Liver (tissue), 9 donors: ENCODE measurements around the gene VDAC1. TPM values are rescaled to one million over a fixed set of nuclear protein-coding genes. Genes with fewer than 3 reads are reported as not detected.

ENCODE experiments used
- DNase-seq: peaks from one replicate; pipeline ENCODE4 v3.0.0-alpha.2; 2017; ENCODE audit warnings: low spot score
- H3K27ac ChIP-seq, 2 donors: one replicate each; pipeline ENCODE4 v1.7.0; 2013; ENCODE audit warnings: inconsistent platforms in 2 of 2, low read length in 2 of 2, control low read depth in 1 of 2, low read depth in 1 of 2, mild to moderate bottlenecking in 1 of 2
- H3K27me3 ChIP-seq, 4 donors: one replicate each; pipeline versions ENCODE4 v1.6.1 to v1.7.0; 2013; ENCODE audit warnings: low read length in 3 of 4, inconsistent platforms in 1 of 4, mild to moderate bottlenecking in 1 of 4, moderate library complexity in 1 of 4; ENCODE audit not compliant: control insufficient read depth in 4 of 4, insufficient read depth in 4 of 4
- H3K36me3 ChIP-seq, 4 donors: one replicate each; pipeline versions ENCODE4 v1.6.1 to v1.7.0; 2013; ENCODE audit warnings: low read length in 3 of 4, mild to moderate bottlenecking in 3 of 4, low read depth in 1 of 4, moderate library complexity in 1 of 4; ENCODE audit not compliant: control insufficient read depth in 4 of 4, insufficient read depth in 3 of 4
- H3K4me1 ChIP-seq, 4 donors: one replicate each; pipeline versions ENCODE4 v1.6.1 to v1.7.0; 2013; ENCODE audit warnings: low read length in 3 of 4, mild to moderate bottlenecking in 3 of 4, moderate library complexity in 1 of 4; ENCODE audit not compliant: control insufficient read depth in 4 of 4, insufficient read depth in 4 of 4
- H3K4me3 ChIP-seq, 3 donors: one replicate each; pipeline versions ENCODE4 v1.6.1 to v1.7.0; 2013; ENCODE audit warnings: low read length in 3 of 3, control low read depth in 1 of 3, low read depth in 1 of 3, mild to moderate bottlenecking in 1 of 3
- H3K9ac ChIP-seq, 2 donors: one replicate each; pipeline ENCODE4 v1.7.0; 2013; ENCODE audit warnings: low read length in 2 of 2, mild to moderate bottlenecking in 2 of 2, moderate library complexity in 2 of 2, control low read depth in 1 of 2, low read depth in 1 of 2
- H3K9me3 ChIP-seq, 4 donors: one replicate each; pipeline versions ENCODE4 v1.6.1 to v1.7.0; 2013; ENCODE audit warnings: low read length in 3 of 4; ENCODE audit not compliant: control insufficient read depth in 4 of 4
- EGR1 ChIP-seq, 2 donors: IDR thresholded peaks; 2 replicates each; pipeline ENCODE4 v1.6.1; 2016 to 2018; ENCODE audit warnings: antibody characterized with exemption in 2 of 2, low read depth in 2 of 2
- FOXA1 ChIP-seq: IDR thresholded peaks from 2 replicates; pipeline ENCODE4 v1.6.1; 2016; ENCODE audit warnings: antibody characterized with exemption
- FOXA2 ChIP-seq: IDR thresholded peaks from 2 replicates; pipeline ENCODE4 v1.6.1; 2016; ENCODE audit warnings: antibody characterized with exemption
- GABPA ChIP-seq, 2 donors: IDR thresholded peaks in 1 of 2; conservative IDR thresholded peaks in 1 of 2; 2 replicates each; pipeline ENCODE4 v1.6.1; 2016; ENCODE audit warnings: antibody characterized with exemption in 2 of 2, mild to moderate bottlenecking in 1 of 2, moderate library complexity in 1 of 2
- HNF4A ChIP-seq, 2 donors: conservative IDR thresholded peaks; 2 replicates each; pipeline ENCODE4 v1.6.1; 2016; ENCODE audit warnings: antibody characterized with exemption in 2 of 2, mild to moderate bottlenecking in 2 of 2
- HNF4G ChIP-seq: IDR thresholded peaks from 2 replicates; pipeline ENCODE4 v1.6.1; 2016; ENCODE audit warnings: antibody characterized with exemption
- JUND ChIP-seq, 2 donors: IDR thresholded peaks; 2 replicates each; pipeline ENCODE4 v1.6.1; 2016; ENCODE audit warnings: antibody characterized with exemption in 2 of 2
- RAD21 ChIP-seq, 2 donors: IDR thresholded peaks; 2 replicates each; pipeline ENCODE4 v1.6.1; 2016; ENCODE audit warnings: antibody characterized with exemption in 2 of 2, mild to moderate bottlenecking in 2 of 2
- RXRA ChIP-seq, 2 donors: IDR thresholded peaks; 2 replicates each; pipeline ENCODE4 v1.6.1; 2017 to 2018; ENCODE audit warnings: antibody characterized with exemption in 2 of 2, mild to moderate bottlenecking in 1 of 2
- SP1 ChIP-seq: IDR thresholded peaks from 2 replicates; pipeline ENCODE4 v1.6.1; 2018; ENCODE audit warnings: antibody characterized with exemption, mild to moderate bottlenecking
- TAF1 ChIP-seq: conservative IDR thresholded peaks from 2 replicates; pipeline ENCODE4 v1.6.1; 2016; ENCODE audit warnings: antibody characterized with exemption, mild to moderate bottlenecking
- YY1 ChIP-seq: IDR thresholded peaks from 2 replicates; pipeline ENCODE4 v1.6.1; 2016; ENCODE audit warnings: antibody characterized with exemption, mild to moderate bottlenecking
- WGBS: extraction: QIAGEN DNeasy Blood & Tissue Kit; methylation state at CpG from one replicate; pipeline ENCODE4 v1.1.7; 2013; 5-methylcytosine and 5-hydroxymethylcytosine counted together
- polyA plus RNA-seq, 2 donors: library from polyadenylated mRNA; stranded (reverse) in 1 of 2; unstranded in 1 of 2; fragments of 200-250 nt in 1 of 2; fragments of >200 nt in 1 of 2; fragmentation: Nextera tagmentation in 1 of 2; extraction: Ambion mirVana in 1 of 2; gene quantifications; one replicate each; pipeline versions ENCODE4 v1.2.1 to v1.2.3, GENCODE V29; 2013 to 2015
- total RNA-seq, 2 donors: library from RNA; depleted of rRNA; stranded (reverse); fragments of >200 nt; gene quantifications; one replicate each; pipeline ENCODE4 v1.2.3, GENCODE V29; 2014
- TF ChIP-seq, protein P1 (sequence below): IDR thresholded peaks from 2 replicates; pipeline ENCODE4 v1.6.1; 2016; ENCODE audit warnings: antibody characterized with exemption, mild to moderate bottlenecking
- TF ChIP-seq, protein P2 (sequence below): IDR thresholded peaks from 2 replicates; pipeline ENCODE4 v1.6.1; 2016; ENCODE audit warnings: antibody characterized with exemption
- TF ChIP-seq, protein P3 (sequence below): IDR thresholded peaks from 2 replicates; pipeline ENCODE4 v1.6.1; 2016; ENCODE audit warnings: antibody characterized with exemption
- TF ChIP-seq, protein P4 (sequence below): IDR thresholded peaks from 2 replicates; pipeline ENCODE4 v1.6.1; 2016; ENCODE audit warnings: antibody characterized with exemption
- TF ChIP-seq, protein P5 (sequence below): fragments of 150-350 bp; IDR thresholded peaks from 2 replicates; pipeline ENCODE4 v1.5.1; 2017; ENCODE audit warnings: improper control_type of control experiment, low read depth, low read length; ENCODE audit not compliant: missing input control
- donor health status: healthy.
- donor health status: healthy.
- donor health status: healthy.
- donor health status: healthy.
- donor health status: healthy.

VDAC1 gene
- total and polyA plus RNA-seq, 4 donors, result 85.4 to 139 (median 121) TPM

DNA sequence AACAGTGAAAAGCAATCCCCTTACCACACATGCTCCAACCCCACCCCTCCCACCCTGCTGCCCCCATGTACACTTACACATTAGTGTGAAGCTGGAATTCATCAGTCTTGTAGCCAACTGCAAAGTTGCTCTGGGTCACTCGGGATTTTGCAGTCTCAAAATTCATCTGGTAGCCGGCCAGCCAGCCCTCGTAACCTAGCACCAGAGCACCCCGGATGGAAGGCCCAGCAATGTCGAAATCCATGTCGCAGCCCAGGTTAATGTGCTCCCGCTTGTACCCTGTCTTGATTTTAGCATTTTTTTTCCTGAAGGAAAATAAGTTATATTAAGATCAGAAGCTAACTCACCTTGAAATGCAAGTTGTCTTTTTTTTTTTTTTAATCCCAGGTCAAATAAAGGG is 24.1 kb downstream of the VDAC1 start (continued):
- TF ChIP-seq, protein P1, sequence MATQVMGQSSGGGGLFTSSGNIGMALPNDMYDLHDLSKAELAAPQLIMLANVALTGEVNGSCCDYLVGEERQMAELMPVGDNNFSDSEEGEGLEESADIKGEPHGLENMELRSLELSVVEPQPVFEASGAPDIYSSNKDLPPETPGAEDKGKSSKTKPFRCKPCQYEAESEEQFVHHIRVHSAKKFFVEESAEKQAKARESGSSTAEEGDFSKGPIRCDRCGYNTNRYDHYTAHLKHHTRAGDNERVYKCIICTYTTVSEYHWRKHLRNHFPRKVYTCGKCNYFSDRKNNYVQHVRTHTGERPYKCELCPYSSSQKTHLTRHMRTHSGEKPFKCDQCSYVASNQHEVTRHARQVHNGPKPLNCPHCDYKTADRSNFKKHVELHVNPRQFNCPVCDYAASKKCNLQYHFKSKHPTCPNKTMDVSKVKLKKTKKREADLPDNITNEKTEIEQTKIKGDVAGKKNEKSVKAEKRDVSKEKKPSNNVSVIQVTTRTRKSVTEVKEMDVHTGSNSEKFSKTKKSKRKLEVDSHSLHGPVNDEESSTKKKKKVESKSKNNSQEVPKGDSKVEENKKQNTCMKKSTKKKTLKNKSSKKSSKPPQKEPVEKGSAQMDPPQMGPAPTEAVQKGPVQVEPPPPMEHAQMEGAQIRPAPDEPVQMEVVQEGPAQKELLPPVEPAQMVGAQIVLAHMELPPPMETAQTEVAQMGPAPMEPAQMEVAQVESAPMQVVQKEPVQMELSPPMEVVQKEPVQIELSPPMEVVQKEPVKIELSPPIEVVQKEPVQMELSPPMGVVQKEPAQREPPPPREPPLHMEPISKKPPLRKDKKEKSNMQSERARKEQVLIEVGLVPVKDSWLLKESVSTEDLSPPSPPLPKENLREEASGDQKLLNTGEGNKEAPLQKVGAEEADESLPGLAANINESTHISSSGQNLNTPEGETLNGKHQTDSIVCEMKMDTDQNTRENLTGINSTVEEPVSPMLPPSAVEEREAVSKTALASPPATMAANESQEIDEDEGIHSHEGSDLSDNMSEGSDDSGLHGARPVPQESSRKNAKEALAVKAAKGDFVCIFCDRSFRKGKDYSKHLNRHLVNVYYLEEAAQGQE, result no peak
- TF ChIP-seq HNF4A (conservative IDR thresholded peaks at IDR 0.05), result no peak
- no peak for TF ChIP-seq HNF4G
- TF ChIP-seq GABPA (IDR thresholded peaks at IDR 0.05 in 1 of 2, conservative IDR thresholded peaks at IDR 0.05 in 1 of 2), result no peak
- TF ChIP-seq, protein P2, sequence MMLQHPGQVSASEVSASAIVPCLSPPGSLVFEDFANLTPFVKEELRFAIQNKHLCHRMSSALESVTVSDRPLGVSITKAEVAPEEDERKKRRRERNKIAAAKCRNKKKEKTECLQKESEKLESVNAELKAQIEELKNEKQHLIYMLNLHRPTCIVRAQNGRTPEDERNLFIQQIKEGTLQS, result no peak
- no peak for TF ChIP-seq TAF1
- no peak for TF ChIP-seq RAD21 (IDR thresholded peaks at IDR 0.05)
- no peak for TF ChIP-seq FOXA2
- TF ChIP-seq YY1, result no peak
- TF ChIP-seq, protein P3, sequence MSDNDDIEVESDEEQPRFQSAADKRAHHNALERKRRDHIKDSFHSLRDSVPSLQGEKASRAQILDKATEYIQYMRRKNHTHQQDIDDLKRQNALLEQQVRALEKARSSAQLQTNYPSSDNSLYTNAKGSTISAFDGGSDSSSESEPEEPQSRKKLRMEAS, result no peak
- no peak for TF ChIP-seq FOXA1

DNA sequence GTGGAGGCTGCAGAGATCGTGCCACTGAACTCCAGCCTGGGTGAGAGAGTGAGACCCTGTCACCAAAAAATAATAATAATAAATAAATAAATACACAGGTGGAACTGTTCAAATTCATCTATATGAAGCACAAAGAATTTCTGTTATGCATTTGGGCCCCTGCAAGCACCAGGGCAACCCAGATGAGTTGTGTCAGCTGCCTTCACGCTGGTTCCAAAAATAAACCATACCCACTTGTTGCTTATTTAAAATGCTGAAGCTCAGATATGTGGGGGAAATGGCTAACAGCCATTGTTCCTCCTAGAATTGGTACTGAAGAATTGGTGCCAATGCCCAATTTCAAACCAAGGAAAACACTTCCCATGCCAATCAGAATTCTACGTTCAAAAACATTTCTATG is 25.8 kb downstream of the VDAC1 start:
- H3K27me3 ChIP-seq, result no peaks in the 10 kb centered on the region
- no peak overlapping the region for H3K27ac ChIP-seq
- H3K4me3 ChIP-seq, result no peak overlapping the region
- 79% methylated on average over 3 of the region's 3 CpGs for WGBS
- DNase-seq, result no peak
- TF ChIP-seq EGR1 (IDR thresholded peaks at IDR 0.05; ENCODE audit: low read depth in 2 of 2), result no peak
- TF ChIP-seq, protein P4, sequence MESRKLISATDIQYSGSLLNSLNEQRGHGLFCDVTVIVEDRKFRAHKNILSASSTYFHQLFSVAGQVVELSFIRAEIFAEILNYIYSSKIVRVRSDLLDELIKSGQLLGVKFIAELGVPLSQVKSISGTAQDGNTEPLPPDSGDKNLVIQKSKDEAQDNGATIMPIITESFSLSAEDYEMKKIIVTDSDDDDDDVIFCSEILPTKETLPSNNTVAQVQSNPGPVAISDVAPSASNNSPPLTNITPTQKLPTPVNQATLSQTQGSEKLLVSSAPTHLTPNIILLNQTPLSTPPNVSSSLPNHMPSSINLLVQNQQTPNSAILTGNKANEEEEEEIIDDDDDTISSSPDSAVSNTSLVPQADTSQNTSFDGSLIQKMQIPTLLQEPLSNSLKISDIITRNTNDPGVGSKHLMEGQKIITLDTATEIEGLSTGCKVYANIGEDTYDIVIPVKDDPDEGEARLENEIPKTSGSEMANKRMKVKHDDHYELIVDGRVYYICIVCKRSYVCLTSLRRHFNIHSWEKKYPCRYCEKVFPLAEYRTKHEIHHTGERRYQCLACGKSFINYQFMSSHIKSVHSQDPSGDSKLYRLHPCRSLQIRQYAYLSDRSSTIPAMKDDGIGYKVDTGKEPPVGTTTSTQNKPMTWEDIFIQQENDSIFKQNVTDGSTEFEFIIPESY, result no peak
- no peak for TF ChIP-seq YY1
- TF ChIP-seq HNF4G, result no peak
- TF ChIP-seq FOXA1, result no peak
- no peak for TF ChIP-seq JUND (IDR thresholded peaks at IDR 0.05)
- no peak for TF ChIP-seq RXRA (IDR thresholded peaks at IDR 0.05)
- no peak for TF ChIP-seq TAF1
- no peak for TF ChIP-seq RAD21 (IDR thresholded peaks at IDR 0.05)
- TF ChIP-seq FOXA2, result no peak
- TF ChIP-seq HNF4A (conservative IDR thresholded peaks at IDR 0.05), result no peak
- TF ChIP-seq, protein P5, sequence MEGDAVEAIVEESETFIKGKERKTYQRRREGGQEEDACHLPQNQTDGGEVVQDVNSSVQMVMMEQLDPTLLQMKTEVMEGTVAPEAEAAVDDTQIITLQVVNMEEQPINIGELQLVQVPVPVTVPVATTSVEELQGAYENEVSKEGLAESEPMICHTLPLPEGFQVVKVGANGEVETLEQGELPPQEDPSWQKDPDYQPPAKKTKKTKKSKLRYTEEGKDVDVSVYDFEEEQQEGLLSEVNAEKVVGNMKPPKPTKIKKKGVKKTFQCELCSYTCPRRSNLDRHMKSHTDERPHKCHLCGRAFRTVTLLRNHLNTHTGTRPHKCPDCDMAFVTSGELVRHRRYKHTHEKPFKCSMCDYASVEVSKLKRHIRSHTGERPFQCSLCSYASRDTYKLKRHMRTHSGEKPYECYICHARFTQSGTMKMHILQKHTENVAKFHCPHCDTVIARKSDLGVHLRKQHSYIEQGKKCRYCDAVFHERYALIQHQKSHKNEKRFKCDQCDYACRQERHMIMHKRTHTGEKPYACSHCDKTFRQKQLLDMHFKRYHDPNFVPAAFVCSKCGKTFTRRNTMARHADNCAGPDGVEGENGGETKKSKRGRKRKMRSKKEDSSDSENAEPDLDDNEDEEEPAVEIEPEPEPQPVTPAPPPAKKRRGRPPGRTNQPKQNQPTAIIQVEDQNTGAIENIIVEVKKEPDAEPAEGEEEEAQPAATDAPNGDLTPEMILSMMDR, result no peak
- TF ChIP-seq, protein P3, result no peak
- TF ChIP-seq, protein P2, result no peak
- TF ChIP-seq, protein P1, result no peak
- TF ChIP-seq SP1, result no peak
- peaks cover 0 to 11% (median 4%) of the 10 kb centered on the region in 4 donors for H3K4me1 ChIP-seq
- no peaks in the 10 kb centered on the region for H3K9me3 ChIP-seq
- H3K36me3 ChIP-seq, result peaks cover 2 to 34% (median 19%) of the 10 kb centered on the region in 4 donors
- no peak overlapping the region for H3K9ac ChIP-seq
